HCT116 (cell line): ENCODE measurements around the gene CNPPD1.

Experiments used
- CTCF ChIP-seq, 3 experiments: fragments of 200-600 bp in 1 of 3; sonication (generic) in 1 of 3; IDR thresholded peaks in 2 of 3; conservative IDR thresholded peaks in 1 of 3; 2 replicates each; pipeline ENCODE4 v1.5.1; 2012 to 2017; ENCODE audit warnings: low read depth in 2 of 3, low read length in 2 of 3, antibody characterized with exemption in 1 of 3, borderline replicate concordance in 1 of 3, control low read depth in 1 of 3, mild to moderate bottlenecking in 1 of 3, mixed read lengths in 1 of 3, mixed run types in 1 of 3, moderate library complexity in 1 of 3; ENCODE audit not compliant: insufficient read depth in 1 of 3
- EZH2 ChIP-seq: fragments of 200-600 bp; sonication (generic); IDR thresholded peaks from 2 replicates; pipeline ENCODE4 v1.6.1; 2017; ENCODE audit warnings: antibody characterized with exemption, mixed run types
- POLR2A ChIP-seq: IDR thresholded peaks from 2 replicates; pipeline ENCODE4 v1.7.0; 2011; ENCODE audit warnings: borderline replicate concordance; ENCODE audit not compliant: insufficient read depth, insufficient read length; ENCODE audit errors: extremely low read depth
- RAD21 ChIP-seq: IDR thresholded peaks from 2 replicates; pipeline ENCODE4 v1.6.1; 2012; ENCODE audit warnings: low read depth, mild to moderate bottlenecking
- YY1 ChIP-seq: IDR thresholded peaks from 2 replicates; pipeline ENCODE4 v1.6.1; 2011; ENCODE audit warnings: low read length, low read depth, moderate library complexity, mild to moderate bottlenecking; ENCODE audit not compliant: insufficient replicate concordance; ENCODE audit errors: extremely low read depth
- ZBTB33 ChIP-seq: IDR thresholded peaks from 2 replicates; pipeline ENCODE4 v1.6.1; 2011; ENCODE audit warnings: mild to moderate bottlenecking, low read length, moderate library complexity; ENCODE audit not compliant: insufficient replicate concordance; ENCODE audit errors: extremely low read depth
- TF ChIP-seq, protein P1 (sequence below): IDR thresholded peaks from 2 replicates; pipeline ENCODE4 v1.6.1; 2012
- TF ChIP-seq, protein P2 (sequence below): IDR thresholded peaks from 2 replicates; pipeline ENCODE4 v1.6.1; 2012; ENCODE audit warnings: low read depth

GRCh38 chr2:219210886-219211362 is 34.2 kb upstream of the CNPPD1 start:
- TF ChIP-seq, protein P1, sequence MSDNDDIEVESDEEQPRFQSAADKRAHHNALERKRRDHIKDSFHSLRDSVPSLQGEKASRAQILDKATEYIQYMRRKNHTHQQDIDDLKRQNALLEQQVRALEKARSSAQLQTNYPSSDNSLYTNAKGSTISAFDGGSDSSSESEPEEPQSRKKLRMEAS: no peak
- no peak for TF ChIP-seq POLR2A
- no peak for TF ChIP-seq RAD21
- TF ChIP-seq CTCF (IDR thresholded peaks at IDR 0.05 in 2 of 3, conservative IDR thresholded peaks at IDR 0.05 in 1 of 3; ENCODE audit: borderline replicate concordance in 1 of 3, insufficient read depth in 1 of 3, low read depth in 2 of 3, low read length in 2 of 3): no peak
- TF ChIP-seq, protein P2, sequence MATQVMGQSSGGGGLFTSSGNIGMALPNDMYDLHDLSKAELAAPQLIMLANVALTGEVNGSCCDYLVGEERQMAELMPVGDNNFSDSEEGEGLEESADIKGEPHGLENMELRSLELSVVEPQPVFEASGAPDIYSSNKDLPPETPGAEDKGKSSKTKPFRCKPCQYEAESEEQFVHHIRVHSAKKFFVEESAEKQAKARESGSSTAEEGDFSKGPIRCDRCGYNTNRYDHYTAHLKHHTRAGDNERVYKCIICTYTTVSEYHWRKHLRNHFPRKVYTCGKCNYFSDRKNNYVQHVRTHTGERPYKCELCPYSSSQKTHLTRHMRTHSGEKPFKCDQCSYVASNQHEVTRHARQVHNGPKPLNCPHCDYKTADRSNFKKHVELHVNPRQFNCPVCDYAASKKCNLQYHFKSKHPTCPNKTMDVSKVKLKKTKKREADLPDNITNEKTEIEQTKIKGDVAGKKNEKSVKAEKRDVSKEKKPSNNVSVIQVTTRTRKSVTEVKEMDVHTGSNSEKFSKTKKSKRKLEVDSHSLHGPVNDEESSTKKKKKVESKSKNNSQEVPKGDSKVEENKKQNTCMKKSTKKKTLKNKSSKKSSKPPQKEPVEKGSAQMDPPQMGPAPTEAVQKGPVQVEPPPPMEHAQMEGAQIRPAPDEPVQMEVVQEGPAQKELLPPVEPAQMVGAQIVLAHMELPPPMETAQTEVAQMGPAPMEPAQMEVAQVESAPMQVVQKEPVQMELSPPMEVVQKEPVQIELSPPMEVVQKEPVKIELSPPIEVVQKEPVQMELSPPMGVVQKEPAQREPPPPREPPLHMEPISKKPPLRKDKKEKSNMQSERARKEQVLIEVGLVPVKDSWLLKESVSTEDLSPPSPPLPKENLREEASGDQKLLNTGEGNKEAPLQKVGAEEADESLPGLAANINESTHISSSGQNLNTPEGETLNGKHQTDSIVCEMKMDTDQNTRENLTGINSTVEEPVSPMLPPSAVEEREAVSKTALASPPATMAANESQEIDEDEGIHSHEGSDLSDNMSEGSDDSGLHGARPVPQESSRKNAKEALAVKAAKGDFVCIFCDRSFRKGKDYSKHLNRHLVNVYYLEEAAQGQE: no peak
- TF ChIP-seq YY1: no peak
- TF ChIP-seq EZH2: no peak
- TF ChIP-seq ZBTB33: no peak
